NCI-H1436 treated with DMSO at 0.1 percent for 48 hours (cell line): ENCODE measurements around the gene NHEJ1.

Source experiments
- DNase-seq: peaks from one replicate; lab custom pipeline; 2025; lab: John Stamatoyannopoulos, UW

NHEJ1 gene

GRCh38 chr2:219123356-219124135, 37.1 kb downstream of the NHEJ1 start:
- DNase-seq = no peak

GRCh38 chr2:219122202-219122980, 38.2 kb downstream of the NHEJ1 start:
- DNase-seq = no peak

DNA sequence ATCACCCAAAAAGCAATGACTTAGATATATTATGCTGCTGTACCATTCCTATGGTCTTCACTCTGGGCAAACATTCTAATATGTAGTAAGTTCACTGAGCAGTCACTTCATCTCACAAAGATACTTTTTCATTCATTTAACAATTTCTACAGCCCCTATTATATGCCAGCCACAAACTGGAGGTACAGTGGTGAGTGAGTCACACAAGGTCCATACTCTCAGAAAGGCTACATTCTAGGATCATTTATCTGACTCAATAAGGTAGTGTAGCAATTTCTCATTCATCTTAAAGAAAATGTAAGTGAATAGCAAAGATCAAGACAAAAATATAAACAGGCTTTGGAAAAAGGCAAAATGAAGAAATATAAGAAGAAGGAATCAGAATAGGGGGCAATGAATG, 40.5 kb downstream of the NHEJ1 start:
- DNase-seq = no peak

DNA sequence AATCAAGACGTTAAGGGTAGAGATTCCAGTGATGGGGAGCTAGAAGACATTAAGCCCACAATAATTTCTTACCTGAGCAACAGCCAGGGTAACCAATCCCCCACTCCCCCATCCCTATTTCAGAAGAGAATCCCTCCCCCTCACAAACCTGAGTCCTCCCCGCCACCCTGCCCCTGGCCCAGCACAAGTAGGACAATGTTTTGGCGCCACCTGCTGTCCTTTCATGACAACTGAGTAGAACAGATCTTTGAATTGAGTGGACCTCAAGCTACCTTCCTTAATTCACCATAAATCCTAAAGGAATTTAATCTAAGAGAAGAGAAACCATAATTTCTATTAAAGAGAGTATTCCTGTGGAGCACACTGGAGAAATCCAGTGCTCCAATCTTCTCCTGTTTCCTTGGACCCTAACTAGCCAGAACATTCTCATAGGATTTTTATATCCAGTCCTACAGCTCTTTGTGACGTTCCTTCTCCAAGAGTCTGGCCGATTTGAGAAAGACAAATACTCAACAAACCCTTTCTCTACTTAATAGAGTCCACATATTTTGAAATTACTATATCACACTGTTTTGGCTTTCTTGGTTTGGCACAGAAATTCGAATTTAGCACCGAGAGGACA, 41.1 kb downstream of the NHEJ1 start:
- DNase-seq = no peak

- no peak for DNase-seq
These were observed 42.1 kb downstream of the NHEJ1 start for GRCh38 chr2:219118504-219118903.

GRCh38 chr2:219116776-219117646, 43.6 kb downstream of the NHEJ1 start:
- DNase-seq = no peak

- DNase-seq = no peak
These were observed 47.8 kb downstream of the NHEJ1 start for GRCh38 chr2:219112651-219113338.

DNA sequence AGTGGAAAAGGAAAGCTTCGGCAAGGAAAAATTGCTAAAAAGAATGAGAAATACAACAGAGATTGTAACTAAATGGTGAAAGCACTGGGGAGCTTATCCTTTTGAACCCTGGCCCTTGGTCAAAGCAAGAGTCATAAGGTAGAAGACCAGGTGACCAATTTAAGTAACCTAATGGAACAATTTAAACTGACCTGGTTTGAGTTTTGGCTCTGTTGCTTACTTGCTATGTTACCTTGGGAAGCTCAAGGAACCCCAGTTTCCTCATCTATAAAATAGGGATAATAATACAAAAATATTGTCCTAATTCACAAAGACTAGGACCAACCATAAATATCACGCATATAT, 48.6 kb downstream of the NHEJ1 start:
- DNase-seq = no peak

GRCh38 chr2:219111375-219112061, 49.1 kb downstream of the NHEJ1 start:
- DNase-seq = no peak

- no peak for DNase-seq
These were observed 51.1 kb downstream of the NHEJ1 start for GRCh38 chr2:219109471-219109870.

- no peak for DNase-seq
These were observed 52.9 kb downstream of the NHEJ1 start for GRCh38 chr2:219107758-219108157.

- DNase-seq = no peak
These were observed 54.4 kb downstream of the NHEJ1 start for GRCh38 chr2:219106251-219106650.

- DNase-seq = no peak
These were observed 56.2 kb downstream of the NHEJ1 start for GRCh38 chr2:219104107-219105035.

GRCh38 chr2:219099329-219099728, 61.3 kb downstream of the NHEJ1 start:
- DNase-seq = no peak

- no peak for DNase-seq
These were observed 65.1 kb downstream of the NHEJ1 start for GRCh38 chr2:219095406-219095935.

DNA sequence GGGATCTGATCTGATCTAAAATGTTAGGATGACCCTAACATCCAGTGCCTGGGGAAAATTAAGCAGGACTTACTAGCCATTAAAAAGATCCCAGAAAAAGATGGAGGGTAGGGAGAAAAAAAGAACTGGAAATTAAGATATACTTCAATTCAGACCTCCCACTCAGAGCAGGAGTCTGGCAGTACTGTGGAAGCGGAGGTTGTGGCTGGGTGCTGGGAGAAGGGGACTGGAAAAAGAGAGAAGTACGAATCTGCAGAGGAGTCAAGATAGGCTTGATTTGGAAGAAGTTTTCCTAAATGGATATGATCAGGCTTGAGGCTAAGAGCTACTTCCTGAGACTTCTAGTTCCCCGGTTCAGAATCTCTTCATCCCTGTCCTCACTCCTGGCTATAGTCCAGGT, 66.4 kb downstream of the NHEJ1 start:
- no peak for DNase-seq

- no peak for DNase-seq
These were observed 69.9 kb downstream of the NHEJ1 start for GRCh38 chr2:219090436-219091299.

DNA sequence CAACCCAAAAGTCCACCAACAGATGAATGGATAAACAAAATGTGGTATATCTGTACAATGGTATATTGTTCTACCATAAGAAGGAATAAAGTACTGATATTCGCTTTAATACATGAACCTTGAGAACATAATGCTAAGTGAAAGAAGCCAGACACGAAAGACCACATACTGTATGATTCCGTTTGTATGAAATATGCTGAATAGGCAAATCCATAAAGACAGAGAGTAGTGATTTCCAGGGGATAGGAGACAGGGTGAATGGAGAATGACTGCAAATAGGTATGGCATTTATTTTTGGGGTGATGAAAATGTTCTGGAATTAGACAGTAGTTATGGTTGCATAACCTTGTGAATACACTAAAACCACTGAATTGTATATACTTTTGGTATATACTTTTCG, 71.3 kb downstream of the NHEJ1 start:
- no peak for DNase-seq

DNA sequence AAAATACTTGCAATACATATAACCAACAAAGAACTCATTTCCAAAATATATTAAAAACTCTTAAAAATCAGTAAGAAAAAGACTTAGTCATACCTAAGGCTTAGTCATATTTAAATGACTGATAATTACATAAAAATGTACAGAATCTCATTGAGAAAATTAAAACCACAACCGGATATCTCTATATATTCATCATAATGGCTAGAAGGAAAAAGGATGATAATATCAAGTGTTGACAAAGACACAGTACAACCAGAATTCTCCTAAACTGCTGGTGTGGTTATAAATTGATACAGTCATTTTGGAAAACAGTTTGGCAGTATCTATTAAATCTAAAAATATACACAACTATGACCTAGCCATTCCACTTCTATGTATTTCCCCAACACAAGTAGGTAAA, 72.8 kb downstream of the NHEJ1 start:
- no peak for DNase-seq
